Muscle of leg (tissue), 11 donors: Measurements from ENCODE around the gene PLXNA4. TPM values are rescaled to one million over a fixed set of nuclear protein-coding genes. Genes with fewer than 3 reads are reported as not detected.
A peak's percentile ranks its signal among the peaks of the same experiment; 100 is the strongest.

ENCODE experiments used
- DNase-seq: peaks from one replicate; pipeline ENCODE4 v3.0.0; 2013
- H3K27ac ChIP-seq: one replicate; pipeline ENCODE4 v1.5.1; 2013; ENCODE audit warnings: mild to moderate bottlenecking, low read length, control low read depth
- H3K27me3 ChIP-seq: one replicate; pipeline ENCODE4 v1.6.1; 2013; ENCODE audit warnings: low read length; ENCODE audit not compliant: control insufficient read depth, insufficient read depth
- H3K36me3 ChIP-seq: one replicate; pipeline ENCODE4 v1.6.1; 2013; ENCODE audit warnings: low read length; ENCODE audit not compliant: control insufficient read depth, insufficient read depth
- H3K4me1 ChIP-seq: one replicate; pipeline ENCODE4 v1.6.1; 2013; ENCODE audit warnings: low read length; ENCODE audit not compliant: control insufficient read depth, insufficient read depth
- H3K4me3 ChIP-seq: one replicate; pipeline ENCODE4 v1.5.1; 2013; ENCODE audit warnings: low read length, control low read depth
- H3K9me3 ChIP-seq: replicated peaks from 2 replicates; pipeline ENCODE4 v1.6.1; 2013; ENCODE audit warnings: low read depth, low read length; ENCODE audit not compliant: control insufficient read depth
- WGBS: methylation state at CpG from one replicate; pipeline ENCODE4 v1.1.5; 2013; ENCODE audit warnings: missing lambda C conversion rate; ENCODE audit not compliant: insufficient coverage; 5-methylcytosine and 5-hydroxymethylcytosine counted together
- polyA plus RNA-seq, 8 donors: library from polyadenylated mRNA; unstranded; fragments of 120-200 nt; gene quantifications; one replicate each; pipeline versions ENCODE4 v1.2.1 to v1.2.3, GENCODE V29; 2013; ENCODE audit warnings: inconsistent platforms in 1 of 8, low replicate concordance in 1 of 8; ENCODE audit not compliant: insufficient read length in 8 of 8, insufficient read depth in 1 of 8
- total RNA-seq: library from RNA; stranded (reverse); fragments of 120-200 nt; gene quantifications from one replicate; pipeline ENCODE4 v1.2.4, GENCODE V29; 2013

PLXNA4 gene
- total and polyA plus RNA-seq, 9 donors: 1.3 to 3.3 (median 2.1) TPM

- no peaks in the 10 kb centered on the region for H3K36me3 ChIP-seq
- no peak for DNase-seq
- no peak overlapping the region for H3K27ac ChIP-seq
- H3K4me1 ChIP-seq: no peaks in the 10 kb centered on the region
- no peaks in the 10 kb centered on the region for H3K9me3 ChIP-seq
- H3K27me3 ChIP-seq: peaks cover 6% of the 10 kb centered on the region
- WGBS: no CpG with 5 or more reads among the region's 3 CpGs
- no peak overlapping the region for H3K4me3 ChIP-seq
These were observed 216.5 kb downstream of the PLXNA4 start for GRCh38 chr7:132359743-132360142.

GRCh38 chr7:132355048-132355447, 221.2 kb downstream of the PLXNA4 start:
- DNase-seq: no peak
- H3K27me3 ChIP-seq: peaks cover 8% of the 10 kb centered on the region
- 60% methylated on average over 2 of the region's 5 CpGs for WGBS
- H3K9me3 ChIP-seq: peaks cover 2% of the 10 kb centered on the region
- H3K4me1 ChIP-seq: peaks cover 8% of the 10 kb centered on the region
- H3K4me3 ChIP-seq: no peak overlapping the region
- no peaks in the 10 kb centered on the region for H3K36me3 ChIP-seq
- no peak overlapping the region for H3K27ac ChIP-seq

- H3K4me3 ChIP-seq: no peak overlapping the region
- H3K9me3 ChIP-seq: peaks cover 2% of the 10 kb centered on the region
- H3K27me3 ChIP-seq: peaks cover 8% of the 10 kb centered on the region
- H3K27ac ChIP-seq: no peak overlapping the region
- no CpG with 5 or more reads among the region's 4 CpGs for WGBS
- no peaks in the 10 kb centered on the region for H3K36me3 ChIP-seq
- peak; percentile 16 for DNase-seq
- peaks cover 8% of the 10 kb centered on the region for H3K4me1 ChIP-seq
These were observed 221.7 kb downstream of the PLXNA4 start for GRCh38 chr7:132354527-132354926.

- Histone ChIP-seq H3K27me3 (peaks cover 8% of the 10 kb centered on the region), H3K4me3 (no peak overlapping the region), H3K27ac (no peak overlapping the region), H3K4me1 (peaks cover 8% of the 10 kb centered on the region), H3K36me3 (no peaks in the 10 kb centered on the region), H3K9me3 (peaks cover 2% of the 10 kb centered on the region)
- no peak for DNase-seq
- 30% methylated on average over 2 of the region's 5 CpGs for WGBS
These were observed 222.3 kb downstream of the PLXNA4 start for GRCh38 chr7:132353936-132354335.

GRCh38 chr7:132352800-132353199, 223.5 kb downstream of the PLXNA4 start:
- Histone ChIP-seq H3K27me3 (peaks cover 11% of the 10 kb centered on the region), H3K36me3 (no peaks in the 10 kb centered on the region), H3K27ac (no peak overlapping the region), H3K4me1 (peaks cover 8% of the 10 kb centered on the region), H3K4me3 (no peak overlapping the region), H3K9me3 (peaks cover 2% of the 10 kb centered on the region)
- 14% methylated on average over 2 of the region's 6 CpGs for WGBS
- peak; percentile 70 for DNase-seq

GRCh38 chr7:132351954-132352499, 224.2 kb downstream of the PLXNA4 start:
- Histone ChIP-seq H3K36me3 (no peaks in the 10 kb centered on the region), H3K4me1 (peaks cover 8% of the 10 kb centered on the region), H3K27ac (no peak overlapping the region), H3K27me3 (peaks cover 15% of the 10 kb centered on the region), H3K9me3 (peaks cover 2% of the 10 kb centered on the region), H3K4me3 (no peak overlapping the region)
- 53% methylated on average over 8 of the region's 12 CpGs for WGBS
- DNase-seq: no peak

- Histone ChIP-seq H3K9me3 (peaks cover 2% of the 10 kb centered on the region), H3K4me3 (no peak overlapping the region), H3K27me3 (peaks cover 14% of the 10 kb centered on the region), H3K27ac (no peak overlapping the region), H3K36me3 (no peaks in the 10 kb centered on the region), H3K4me1 (peaks cover 8% of the 10 kb centered on the region)
- no peak for DNase-seq
These were observed 225.5 kb downstream of the PLXNA4 start for GRCh38 chr7:132350741-132351140.

- H3K4me3 ChIP-seq: no peak overlapping the region
- no peak overlapping the region for H3K27ac ChIP-seq
- H3K36me3 ChIP-seq: no peaks in the 10 kb centered on the region
- peaks cover 2% of the 10 kb centered on the region for H3K9me3 ChIP-seq
- H3K4me1 ChIP-seq: peaks cover 10% of the 10 kb centered on the region
- DNase-seq: peak; percentile 16
- peaks cover 11% of the 10 kb centered on the region for H3K27me3 ChIP-seq
- no CpG with 5 or more reads among the region's 3 CpGs for WGBS
These were observed 227.2 kb downstream of the PLXNA4 start for GRCh38 chr7:132349075-132349474.

- WGBS: no CpG with 5 or more reads among the region's 4 CpGs
- peaks cover 10% of the 10 kb centered on the region for H3K4me1 ChIP-seq
- peaks cover 11% of the 10 kb centered on the region for H3K27me3 ChIP-seq
- H3K36me3 ChIP-seq: no peaks in the 10 kb centered on the region
- H3K4me3 ChIP-seq: no peak overlapping the region
- peaks cover 2% of the 10 kb centered on the region for H3K9me3 ChIP-seq
- H3K27ac ChIP-seq: no peak overlapping the region
- DNase-seq: no peak
These were observed 227.9 kb downstream of the PLXNA4 start for GRCh38 chr7:132348341-132348740.

GRCh38 chr7:132347858-132348257, 228.4 kb downstream of the PLXNA4 start:
- no CpG with 5 or more reads among the region's 3 CpGs for WGBS
- peaks cover 10% of the 10 kb centered on the region for H3K4me1 ChIP-seq
- no peak overlapping the region for H3K27ac ChIP-seq
- peaks cover 2% of the 10 kb centered on the region for H3K9me3 ChIP-seq
- no peak overlapping the region for H3K4me3 ChIP-seq
- peaks cover 11% of the 10 kb centered on the region for H3K27me3 ChIP-seq
- no peaks in the 10 kb centered on the region for H3K36me3 ChIP-seq
- no peak for DNase-seq

- Histone ChIP-seq H3K27ac (no peak overlapping the region), H3K4me1 (peaks cover 6% of the 10 kb centered on the region), H3K36me3 (no peaks in the 10 kb centered on the region), H3K4me3 (no peak overlapping the region), H3K27me3 (peaks cover 11% of the 10 kb centered on the region), H3K9me3 (peaks cover 2% of the 10 kb centered on the region)
- 78% methylated on average over 4 of the region's 7 CpGs for WGBS
- DNase-seq: no peak
These were observed 229.1 kb downstream of the PLXNA4 start for GRCh38 chr7:132347123-132347522.
